ENCODE results near the gene WDR1.
A peak's percentile ranks its signal among the peaks of the same experiment; 100 is the strongest.

Gene WDR1

DNA sequence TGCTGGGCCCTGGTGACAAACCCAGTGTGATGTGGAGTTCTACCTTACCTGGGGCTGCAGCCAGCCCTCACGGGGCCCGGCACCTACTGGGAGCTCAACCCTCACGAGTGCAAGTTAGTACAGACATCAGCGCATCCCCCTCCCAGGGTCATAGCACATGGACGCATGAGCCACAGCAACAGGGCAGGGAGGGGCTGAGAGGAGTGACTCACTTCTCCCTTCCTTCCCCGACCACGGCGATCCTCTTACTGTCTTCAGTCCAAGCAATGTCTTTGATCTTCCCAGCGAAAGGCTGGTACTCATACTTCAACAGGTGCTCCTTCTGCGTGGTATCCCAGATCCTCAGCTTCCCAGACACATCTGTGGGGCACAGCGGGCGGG is 17.8 kb downstream of the WDR1 start:
- DNase-seq (ENCODE audit: low read depth) = no peak

DNA sequence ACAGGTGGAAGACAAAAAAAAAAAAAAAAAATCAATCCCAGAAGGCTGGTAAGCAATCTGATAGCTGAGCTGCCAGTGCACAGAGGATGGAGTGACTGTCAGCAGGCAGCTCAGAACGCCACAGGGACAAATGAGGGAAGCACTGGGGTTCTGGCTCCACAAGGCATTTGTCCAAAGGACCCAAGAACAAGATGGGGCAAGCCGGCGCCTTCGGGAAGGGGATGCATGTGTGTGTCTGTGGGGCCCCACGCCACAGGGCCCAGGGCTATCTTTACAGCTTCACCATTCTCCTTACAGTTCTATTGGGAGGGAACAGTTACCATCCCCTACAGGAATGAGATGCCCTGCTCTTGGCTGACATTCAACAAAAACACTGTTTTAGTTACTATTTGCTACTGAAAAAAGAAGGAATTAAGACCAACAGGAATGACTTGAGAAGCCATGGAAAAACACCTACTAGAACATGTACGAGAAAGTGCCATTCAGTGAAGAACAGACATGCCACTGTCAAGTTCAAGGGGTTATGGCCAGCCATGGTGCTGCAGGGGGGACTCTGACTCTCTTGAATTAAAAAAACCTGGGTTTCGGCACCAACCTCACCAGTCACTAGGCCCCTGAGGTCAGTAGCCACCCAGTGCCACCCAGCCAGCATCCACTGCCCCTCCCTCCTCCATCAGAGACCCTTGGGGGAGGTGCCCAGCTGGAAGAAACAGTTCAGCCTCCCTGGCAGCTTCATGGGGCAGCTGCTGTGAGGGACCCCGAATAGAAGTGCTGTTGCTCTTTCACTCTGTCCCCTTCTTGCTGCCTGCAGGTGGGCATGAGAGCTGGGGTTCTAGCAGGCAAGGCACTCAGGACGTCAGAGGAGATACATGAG is 18.5 kb downstream of the WDR1 start:
- no peak for DNase-seq (ENCODE audit: low read depth)

DNA sequence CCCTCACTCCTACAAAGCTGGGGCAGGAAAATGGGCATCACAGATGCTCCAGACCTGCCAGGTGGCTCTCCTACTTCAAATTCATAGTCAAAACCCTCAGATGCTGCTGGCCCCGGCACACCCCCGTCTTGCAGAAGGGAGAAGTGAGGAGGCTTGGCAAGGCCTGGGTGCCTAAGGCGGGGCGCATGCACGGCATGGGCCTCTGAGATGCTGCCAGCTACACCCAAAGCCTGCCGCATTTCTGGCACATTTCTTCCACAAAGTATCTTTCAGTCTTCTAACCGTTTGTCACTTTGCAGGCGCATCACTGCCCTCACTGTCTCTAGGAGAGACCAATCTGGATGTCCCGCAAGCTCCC is 19.6 kb downstream of the WDR1 start:
- DNase-seq (ENCODE audit: low read depth) = no peak

DNA sequence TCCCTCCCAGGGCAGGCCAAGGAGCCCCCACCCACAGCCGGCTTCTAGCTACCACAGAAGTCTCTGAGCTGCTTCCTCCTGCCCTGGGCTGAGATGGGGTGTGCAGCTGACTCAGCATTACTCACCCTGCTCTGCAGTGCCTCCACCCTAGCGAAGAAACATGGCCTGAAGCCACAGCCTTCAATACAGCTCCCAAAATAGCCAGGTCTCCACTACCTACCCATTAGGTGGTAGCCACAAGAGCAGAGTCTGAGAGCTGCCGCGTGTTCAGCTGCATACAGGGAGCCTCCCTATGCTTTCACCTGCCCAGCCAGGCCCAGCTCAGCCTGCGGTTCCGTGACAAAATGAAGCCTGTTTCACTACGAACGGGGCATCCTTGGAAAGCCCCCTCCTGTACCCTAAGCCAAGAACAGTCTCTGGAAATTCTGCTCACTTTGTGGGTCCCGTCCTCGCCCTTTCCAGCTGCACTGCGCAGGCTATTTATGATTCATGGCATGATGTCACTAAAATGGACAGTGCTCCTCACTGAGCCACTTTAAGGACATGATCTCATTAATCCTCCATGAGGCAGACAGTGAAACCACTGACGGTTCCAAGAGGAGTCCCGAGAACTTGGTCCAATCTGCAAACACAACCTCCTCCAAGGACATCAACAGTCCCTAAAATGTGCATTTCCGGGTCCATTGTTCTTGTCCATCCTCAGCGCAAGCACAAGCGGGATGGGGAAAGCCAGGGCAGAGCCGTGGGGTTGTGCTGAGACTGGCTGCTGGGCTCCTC is 20.2 kb downstream of the WDR1 start:
- peak; percentile 79 for DNase-seq (ENCODE audit: low read depth)

DNA sequence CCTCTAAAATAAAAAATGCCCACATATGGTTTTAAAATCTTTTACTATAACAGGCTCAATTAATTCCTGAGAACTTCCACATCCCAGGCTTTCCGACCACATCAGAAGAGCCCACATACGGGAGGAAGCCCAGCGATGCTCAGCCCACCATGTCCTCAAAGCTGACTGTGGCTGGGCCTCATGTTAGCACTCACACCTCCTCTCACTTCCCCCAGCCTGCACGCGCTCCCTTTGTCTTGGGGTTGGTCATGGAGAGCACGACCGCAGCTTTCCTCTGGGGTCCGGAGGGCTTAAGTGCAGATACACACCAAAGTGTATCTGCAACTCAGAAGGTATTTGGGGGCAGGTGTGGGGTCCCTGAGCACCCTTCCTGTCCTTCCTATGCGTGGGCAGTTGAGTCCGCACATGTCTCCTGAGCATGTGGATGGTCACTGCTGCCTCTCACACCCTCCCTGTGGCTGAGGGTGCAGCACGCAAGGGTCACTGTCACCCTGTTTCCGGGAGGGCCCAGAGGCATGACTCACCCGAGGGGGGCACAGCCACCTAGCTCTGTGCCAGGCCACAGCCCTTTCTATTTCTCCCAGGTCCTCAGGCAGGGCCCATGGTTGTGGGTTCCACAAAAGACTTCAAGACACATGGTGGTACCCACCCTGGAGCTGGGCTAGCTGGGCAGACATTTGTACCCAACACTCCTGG is 21.2 kb downstream of the WDR1 start:
- DNase-seq (ENCODE audit: low read depth) = no peak

DNA sequence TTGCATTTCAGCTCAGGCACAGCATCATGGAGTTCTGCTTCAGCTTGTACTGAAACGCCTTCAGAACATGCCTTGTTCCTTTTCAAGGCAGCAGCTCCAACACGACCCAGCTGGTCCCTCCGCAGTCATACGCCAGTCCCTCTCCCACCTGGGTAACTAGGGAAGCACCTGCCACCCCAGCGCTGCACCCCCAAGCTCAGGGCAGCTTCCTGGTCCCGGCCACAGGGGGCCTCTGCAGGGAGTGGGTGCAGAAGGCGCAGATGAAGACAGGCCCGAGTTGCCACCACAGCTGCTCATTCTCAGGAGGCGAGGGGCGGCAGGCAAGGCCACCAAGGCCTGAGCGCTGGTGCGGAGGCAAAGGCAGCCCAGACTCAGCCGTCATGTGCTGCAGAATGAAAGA is 21.8 kb downstream of the WDR1 start:
- DNase-seq (ENCODE audit: low read depth) = no peak

DNA sequence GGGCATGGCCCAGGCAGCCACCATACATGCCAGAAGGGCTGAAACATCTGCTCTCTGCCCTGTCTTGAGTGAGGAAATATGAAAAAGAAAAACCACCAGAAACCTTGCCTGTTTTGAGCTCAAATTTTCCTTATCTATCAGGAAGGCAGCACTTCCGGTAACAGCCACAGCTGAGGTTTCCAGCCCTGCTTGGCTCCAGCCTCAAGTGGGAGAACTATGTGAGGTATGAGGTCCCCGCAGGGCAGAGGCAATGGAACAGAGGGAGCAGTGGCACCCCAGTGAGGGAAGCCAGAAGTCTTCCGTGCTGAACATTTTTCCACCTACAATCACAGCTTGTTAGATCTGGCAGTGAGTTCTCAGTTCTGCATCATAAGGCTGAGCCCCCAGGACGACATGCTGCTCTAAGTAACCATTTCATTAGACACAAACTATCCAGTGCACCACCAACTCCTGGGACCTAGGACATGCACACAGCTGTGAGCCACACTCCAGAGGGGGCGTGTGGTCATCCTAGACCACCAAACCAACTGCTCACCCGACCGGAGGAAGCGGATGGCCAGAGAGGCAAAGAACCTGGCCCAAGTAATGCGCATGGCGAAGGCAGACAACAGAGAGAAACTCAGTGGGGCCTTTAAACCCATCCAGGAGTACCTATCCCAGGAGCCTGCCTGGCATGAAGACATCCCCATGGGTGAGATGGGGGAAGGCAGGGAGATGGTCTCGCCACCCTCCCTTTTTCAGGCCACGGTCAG is 22.6 kb downstream of the WDR1 start:
- DNase-seq (ENCODE audit: low read depth) = no peak

DNA sequence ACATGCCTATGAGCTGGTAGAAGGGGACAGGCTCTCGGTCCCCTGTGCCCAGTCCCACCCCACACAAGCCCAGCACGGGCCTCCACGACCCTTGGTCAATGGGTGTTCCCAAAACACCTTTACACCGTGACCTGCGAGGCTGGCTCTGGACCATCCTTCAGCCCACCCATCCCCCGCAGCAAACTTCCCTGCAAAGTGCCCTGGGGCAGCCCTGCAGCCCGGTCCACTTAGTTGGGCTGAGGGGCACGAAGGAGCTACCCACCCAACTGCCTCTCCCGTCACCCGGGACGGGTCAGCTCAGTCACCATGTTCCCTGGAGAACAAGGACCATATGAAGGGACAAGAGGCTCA is 23.4 kb downstream of the WDR1 start:
- no peak for DNase-seq (ENCODE audit: low read depth)

DNA sequence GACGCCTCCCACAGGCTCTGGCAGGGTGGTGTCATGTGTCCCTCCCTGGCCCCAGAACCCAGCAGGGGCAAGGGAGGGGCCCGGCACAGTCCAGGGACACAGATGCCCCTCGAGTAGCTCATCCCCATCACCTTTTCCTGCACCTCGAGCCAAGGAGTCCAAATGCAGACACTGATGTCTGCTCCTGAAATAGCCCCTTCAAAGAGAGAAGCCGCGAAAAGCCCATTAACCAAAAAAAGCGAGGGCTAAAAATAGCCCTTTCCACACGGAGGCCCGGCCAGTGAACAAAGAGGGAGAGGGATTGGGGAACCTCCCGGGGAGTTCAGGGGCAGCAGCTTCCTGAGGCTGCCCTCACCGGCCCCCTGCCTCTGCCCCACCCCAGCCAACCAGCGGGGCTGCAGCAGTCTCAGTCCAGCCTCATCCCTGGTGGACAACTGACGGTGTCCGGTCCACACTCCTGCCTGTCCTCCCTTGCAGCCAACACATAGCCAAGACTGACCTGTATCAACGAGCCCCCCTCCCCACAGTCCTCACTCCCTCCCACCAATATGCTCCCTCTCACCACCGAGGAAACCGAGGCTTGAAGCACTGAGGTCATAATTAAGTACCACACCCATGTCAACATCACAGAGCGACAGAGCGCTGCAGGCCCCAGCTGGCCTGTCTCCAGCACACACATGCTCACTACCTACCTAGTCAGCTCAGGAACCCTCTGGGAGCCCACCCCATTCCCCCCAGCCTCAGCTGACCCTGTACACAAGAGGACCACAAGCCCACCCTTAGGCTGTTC is 23.9 kb downstream of the WDR1 start:
- no peak for DNase-seq (ENCODE audit: low read depth)

DNA sequence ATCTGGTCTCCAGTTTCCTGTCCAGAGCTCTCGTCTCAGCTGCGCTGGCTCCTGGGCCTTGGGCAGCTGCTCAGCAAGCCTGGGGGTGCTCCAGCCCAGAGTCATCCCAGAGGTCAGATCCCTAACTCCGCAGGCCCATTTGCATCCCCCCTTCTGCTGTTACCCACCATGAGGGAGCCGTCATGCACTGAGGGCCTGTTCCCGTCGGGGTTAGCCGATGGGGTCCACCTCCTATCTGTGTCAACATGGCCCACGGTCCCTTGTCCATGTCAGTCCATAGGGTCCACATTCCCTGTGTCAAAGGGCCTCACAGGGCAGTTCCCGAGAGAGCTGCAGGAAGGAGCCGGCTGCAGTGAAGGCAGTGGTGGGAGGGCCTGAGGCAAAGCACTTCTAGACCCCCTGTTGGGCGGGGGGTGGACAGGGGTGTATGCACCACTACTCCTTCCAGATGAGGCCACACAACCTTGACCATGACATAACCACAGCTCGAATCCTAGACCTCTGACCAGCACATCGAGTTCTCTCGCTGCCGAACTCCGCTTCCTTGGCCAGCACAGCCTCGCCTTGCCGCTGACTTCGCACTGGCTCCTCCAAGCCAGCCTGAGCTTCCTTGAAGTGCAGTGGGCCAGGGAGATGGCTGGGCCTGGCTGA is 24.9 kb downstream of the WDR1 start:
- DNase-seq (ENCODE audit: low read depth) = no peak

DNA sequence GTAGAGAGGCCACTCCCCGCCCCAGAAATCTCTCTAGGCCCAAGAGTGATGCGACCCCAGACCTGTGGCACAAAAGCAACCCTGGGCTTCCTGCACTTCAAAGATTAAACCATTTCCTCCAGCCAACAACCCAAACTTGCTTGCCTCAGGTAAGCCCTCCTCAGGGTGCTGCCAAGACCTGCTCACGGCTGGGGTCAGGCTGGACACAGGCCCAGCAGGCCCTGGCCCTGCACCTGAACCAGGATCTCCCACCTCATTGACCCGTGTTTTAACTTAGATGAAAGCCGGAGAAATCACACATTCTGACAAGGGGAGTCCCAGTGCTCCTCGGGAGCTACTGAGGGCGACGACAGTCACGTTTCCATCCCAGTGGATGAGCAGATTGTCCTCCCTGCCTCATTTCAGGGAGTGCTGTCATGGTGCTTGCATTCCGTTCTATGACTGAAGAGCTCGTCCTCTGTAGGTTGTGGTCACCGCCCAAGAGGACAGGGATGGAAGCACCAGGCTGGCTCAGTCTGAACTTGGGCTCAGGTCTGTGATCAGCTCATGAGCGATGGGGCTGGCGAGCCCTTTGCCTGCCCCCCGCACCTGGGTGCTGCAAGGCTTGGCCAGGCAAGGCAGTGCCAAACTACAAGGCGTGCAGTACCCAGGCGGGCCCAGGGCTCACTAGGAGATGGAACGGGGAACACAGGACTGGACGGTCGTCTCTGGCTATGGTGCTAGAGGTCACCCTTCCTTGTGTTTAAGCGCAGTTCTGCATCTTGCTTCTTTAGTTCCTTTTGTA is 25.9 kb downstream of the WDR1 start:
- no peak for DNase-seq (ENCODE audit: low read depth)

DNA sequence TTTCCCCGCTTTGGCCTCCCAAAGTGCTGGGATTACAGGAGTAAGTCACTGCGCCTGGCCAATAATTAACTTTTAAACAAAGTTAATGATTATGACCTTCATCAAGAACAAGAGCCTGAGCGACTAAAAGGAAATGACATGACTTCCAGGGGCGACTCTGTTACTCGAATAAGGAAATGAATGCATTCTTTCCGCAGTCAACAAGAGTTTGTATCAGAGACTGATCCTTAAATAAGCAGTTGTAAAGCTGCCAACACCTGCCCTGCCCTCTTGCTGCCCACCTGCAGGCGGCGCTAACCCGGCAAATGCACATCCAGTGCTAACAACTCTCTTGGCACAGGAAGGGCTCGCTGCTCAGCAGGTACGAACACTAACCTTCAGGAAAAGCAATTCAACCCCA is 27.3 kb downstream of the WDR1 start:
- no peak for DNase-seq (ENCODE audit: low read depth)

DNA sequence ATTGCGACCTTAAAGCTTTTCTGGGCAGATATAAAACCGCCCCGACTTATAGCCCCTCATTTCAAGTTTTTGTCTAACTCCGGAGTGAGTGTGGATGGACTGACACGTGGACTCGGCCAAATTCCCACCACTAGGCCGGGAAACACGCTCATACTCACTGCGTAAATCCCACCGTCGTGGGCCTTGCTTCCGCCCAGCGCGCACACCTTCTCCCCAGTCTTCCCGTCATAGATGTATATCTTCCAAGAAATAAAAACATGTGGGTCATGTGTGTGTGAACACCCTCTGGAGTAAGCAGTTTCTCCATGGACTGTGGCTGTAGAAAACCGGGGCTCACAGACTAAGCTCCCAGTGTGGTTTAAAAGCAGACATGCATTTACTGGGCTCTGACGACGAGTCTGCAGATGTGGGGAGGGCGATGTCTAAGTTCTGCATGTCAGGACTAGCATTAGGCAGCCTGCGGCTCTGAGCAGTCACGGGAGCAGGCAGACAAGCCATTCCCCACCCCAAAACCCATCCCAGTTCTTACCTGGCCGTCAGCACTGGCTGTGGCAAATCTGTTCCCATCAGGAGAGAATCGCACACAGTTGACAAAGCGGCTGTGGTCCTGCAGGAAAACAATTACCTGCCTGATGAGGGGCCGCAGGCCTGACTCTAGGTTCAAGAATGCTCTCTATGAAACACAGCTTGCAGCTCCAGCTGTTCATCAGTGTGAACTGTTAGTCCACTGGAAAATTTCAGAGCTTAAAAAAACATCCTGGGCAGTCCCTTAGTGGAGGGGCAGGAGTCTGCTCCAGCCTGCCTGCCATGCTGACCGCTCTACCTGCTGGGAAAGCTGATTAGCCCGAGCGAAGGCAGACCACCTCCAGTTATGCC is 28.2 kb downstream of the WDR1 start:
- DNase-seq (ENCODE audit: low read depth) = no peak

DNA sequence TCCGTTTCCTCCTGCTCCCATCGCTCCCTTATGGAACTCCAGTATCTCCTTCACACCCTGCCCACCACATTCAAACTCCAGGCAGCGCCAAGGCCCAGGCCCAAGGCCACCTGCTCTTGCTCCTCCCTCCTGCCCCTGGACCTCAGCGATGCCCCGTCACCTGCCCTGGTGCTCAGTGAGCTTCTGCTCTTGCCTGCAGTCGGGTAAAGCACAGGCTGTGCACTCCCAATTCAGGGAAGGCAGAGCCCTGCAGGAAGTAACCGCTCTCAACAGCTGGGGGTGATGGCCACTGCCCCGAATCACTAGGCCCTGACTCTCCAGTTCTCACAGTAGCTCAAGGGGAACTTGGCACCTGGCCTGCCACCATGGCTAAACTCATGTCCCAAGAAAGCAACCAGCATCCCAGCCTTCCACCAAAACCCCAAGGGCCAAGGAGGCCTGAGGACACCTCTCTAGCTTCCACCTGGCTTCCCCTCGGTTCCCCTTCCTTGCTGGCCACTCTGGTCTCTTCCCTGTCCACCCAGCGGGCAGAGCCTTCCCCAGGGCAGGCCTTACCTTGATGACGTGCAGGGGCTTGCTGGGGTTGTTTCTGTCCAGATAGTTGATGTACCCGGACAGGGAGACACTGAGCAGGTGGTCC is 29.3 kb downstream of the WDR1 start:
- no peak for DNase-seq (ENCODE audit: low read depth)

DNA sequence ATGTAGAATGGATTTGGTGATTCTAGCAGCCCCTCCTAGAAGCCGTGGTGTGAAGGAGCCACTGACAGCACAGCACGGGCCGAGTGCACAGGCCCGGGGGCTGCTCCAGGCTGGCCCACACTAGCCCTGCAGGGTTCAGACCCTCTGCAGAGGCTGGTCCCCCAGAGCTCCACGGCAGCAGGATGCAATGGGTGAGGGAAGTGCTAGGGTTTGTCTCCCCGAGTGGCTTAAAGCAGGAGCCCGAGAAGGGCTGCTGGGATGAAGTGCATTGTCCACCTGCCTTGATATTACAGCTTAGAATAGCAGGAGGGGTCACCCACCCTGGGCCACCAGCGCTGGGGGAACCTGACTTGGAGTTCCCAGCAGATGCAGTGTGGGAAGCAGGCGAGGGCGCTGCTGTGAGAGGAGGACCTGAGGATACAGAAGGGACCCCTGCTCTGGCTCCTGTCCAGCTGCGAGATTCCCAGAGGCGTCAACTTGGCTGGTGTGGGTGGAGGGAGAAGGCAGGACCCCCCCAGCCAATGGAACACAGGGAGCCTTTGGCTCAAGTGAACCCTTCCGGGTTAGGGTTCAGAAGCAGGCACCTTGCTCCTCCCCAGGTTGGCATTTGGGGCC is 30.0 kb downstream of the WDR1 start:
- no peak for DNase-seq (ENCODE audit: low read depth)

DNA sequence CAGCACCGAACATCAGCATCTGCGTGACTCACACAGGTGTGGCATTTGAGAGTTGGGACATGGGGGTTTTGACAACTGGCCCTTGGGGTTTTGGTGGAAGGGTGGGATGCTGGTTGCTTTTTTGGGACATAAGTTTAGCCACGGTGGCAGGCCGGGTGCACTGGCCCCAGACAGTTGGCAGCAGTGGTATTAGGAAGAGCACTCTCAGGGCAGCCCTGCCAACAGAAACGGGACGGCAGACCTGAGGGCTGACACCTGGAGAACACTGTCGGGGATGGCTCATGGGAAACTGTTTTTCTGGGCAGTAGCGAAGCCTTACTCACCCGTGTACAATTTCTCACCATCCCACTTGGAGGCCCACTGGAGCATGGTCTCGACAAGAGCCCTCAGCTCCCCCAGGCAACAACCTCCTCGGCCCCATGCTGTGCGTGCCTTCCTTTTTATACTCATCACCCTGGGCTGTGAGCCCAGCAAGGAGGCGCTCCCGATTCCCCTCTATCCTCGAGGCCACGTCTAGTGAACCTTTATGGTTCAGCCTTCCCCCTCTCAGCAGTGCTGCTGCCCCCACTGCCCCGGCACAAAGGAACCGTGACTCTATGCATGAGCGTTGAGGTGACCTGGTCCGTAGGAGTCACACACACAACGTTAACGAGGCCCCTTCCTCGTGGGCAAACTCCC is 30.6 kb downstream of the WDR1 start:
- DNase-seq (ENCODE audit: low read depth) = no peak

DNA sequence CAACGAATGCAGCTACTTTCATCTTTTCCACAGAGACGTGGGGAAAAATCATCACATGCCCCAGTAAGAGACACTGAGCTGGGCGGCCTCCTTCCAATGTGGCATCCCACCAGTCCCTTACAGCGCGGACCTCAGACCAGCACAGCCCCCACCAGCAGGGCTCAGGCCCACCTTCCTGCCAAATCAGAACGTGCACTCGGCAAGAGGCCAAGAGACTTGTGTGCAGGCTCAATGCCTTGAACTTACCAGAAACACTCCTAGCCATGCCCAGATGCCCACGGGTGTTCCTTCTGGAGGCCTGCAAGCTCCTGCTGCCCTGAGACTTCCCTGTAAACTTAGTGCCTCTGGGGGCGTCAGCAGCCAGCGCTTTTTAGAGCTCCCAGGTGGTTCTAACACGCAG is 31.2 kb downstream of the WDR1 start:
- DNase-seq (ENCODE audit: low read depth) = no peak
